Inflammatory macrophage treated with lipopolysaccharide for 1 hour (primary cell): ENCODE measurements around the gene POLR1D.
A peak's percentile ranks its signal among the peaks of the same experiment; 100 is the strongest.
"Not testable (repeated sequence)": the region's sequence is repeated elsewhere in the genome, so short reads cannot be mapped to it uniquely, and the experiment has no call there.

Experiments used
- DNase-seq, 2 donors: peaks; one replicate each; pipeline ENCODE4 v3.0.0-alpha.2; 2020 to 2022

POLR1D gene

DNA sequence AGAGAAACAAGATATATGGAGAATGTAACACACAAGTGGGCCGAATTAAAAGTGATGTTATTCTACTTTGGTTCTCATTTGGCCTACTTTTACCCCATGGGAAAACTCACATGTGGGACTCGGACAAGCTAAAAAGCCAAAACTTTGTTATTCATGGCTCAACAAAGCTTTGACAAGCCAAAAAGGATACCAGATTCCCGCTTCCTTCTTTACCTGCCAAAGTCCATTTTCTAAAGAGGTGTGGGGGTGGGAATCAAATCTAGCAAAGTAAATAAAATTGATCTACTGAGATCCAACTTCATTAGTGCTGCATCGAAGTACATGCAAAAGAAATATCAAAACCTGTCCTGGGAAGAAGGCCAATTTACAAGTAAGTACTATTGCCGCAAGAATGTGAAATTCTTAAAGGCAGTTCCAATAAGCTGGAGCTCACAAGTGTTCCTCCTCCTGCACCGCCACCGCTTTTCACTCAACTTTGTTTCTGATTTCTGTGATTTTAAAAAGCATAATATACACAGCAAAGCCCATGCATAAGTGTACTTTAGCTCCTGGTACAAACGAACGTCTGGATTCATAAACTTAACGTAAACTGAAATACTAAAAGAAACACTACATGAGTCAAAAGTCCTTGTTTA is 2.5 kb upstream of the POLR1D start:
- no peak for DNase-seq

DNA sequence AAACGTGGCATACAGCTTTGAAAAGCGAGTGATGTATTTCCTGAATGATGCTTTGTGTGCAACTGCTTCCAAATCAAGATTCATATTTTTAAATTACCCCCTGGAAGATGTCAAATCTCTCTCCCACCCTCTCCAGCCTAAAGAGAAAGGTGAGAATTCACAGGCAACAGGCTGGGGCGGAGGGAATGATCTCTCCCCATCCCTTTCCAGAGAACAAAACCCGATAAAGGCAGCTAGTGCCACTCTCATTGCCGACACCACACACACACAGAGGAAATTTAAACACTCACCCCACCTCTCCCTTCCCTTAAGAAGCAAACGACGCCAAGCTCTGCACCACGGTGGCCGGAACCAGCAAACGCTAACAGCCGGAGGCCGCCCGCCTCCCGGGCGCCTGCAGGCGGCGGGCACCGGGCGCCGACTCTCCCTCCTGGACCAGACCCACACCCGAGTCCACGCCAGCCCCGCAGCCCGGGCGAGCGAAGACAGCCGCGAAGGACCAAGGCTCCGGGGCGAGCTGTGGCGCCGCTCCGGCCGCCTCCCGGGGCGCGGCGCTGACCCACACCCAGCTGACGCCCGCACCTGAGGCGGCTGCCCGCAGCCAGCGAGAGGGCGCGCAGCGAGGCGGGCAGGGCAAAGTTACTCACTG is 1.8 kb upstream of the POLR1D start:
- DNase-seq, result peak in 1 of 2 donors; percentile 45

DNA sequence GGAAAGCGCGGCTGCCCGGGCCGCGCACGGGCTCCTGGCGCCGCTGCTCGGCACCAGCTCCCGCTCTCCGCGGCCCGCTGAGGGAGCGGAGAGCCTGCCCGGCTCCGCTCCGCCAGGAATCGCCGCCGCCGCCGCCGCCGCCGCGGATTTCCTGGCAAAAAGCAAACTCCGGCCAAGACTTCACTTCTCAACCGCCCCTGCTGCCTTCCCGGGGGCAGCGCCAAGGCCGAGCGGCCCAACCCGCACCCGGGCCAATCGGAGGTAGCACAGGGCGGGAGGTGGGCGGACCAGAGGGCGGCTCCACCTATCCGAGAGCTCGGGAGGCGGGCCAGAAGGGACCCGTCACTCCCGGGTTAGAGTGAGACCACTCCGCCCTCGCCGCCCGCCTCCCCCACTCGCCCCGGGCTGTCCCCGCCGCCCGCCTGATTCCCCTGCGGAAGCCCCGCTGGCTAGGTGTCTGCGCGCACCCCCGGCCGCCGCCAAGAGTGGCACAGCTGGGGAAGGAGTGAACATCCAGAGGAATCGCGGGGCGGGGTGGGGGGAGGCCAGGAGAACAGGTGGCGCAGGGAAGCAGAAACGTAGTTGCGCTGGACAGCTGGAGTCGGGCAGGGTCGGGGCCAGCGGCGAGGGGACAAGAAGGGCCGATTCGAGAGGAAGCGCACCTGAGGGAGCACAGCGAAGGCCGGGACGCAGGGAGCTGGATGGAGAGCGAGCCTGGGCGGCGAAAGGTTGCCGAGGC is 1.1 kb upstream of the POLR1D start, which contains the start of gene LNX2:
Gene LNX2, minus strand, starts transcription at position 153 of the 739 bp plus-strand sequence. CDS start 38,826 bp downstream, outside the sequence.
- peak; percentile 97 for DNase-seq

DNA sequence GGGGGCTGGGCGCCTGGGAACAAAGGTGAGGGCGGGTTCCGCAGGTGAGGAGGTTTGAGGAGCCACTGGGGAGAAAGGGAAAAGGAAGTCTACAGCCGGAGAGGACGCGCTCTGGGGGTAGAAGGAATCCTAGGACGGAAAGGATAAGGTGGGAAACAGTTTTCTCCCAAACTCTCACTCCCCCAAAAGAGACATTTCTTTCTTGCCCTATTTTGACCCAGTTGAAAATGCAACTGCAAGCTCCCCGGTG is 651 bp upstream of the POLR1D start:
- no peak for DNase-seq

DNA sequence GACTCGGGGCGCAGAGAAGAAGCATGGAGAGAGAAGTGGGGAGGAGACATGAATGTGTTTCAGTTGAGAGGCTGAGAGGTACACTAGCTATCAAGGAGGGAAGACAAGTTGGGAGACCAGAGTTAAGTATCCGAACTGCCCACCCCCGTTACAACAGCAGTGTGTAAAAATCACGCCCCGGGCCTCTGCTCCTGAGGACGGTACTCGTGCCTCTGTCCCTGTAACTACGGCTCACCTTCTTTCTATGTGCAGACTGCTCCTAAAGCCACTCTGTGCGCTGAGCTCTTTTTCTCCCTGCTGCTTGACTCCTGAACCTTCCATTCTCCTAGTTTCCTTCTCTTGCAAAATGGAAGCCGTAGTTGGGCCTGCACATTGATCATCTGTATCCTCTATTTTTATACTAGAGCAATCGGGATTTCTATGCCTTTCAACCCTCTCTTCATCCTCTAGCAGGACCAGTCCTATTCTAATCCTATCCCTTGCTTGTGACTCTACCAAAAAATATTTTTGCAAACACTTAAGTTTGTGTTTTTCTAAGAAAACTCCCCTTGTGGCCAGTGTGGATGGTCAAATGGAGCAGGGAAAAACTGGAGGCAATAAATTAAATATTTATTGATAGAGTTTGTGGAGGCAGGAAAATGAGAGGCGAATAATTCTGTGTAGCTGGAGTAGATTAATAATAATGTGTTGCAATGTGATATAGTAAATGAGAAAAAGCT is 569 bp downstream of the POLR1D start:
- DNase-seq, result no peak

DNA sequence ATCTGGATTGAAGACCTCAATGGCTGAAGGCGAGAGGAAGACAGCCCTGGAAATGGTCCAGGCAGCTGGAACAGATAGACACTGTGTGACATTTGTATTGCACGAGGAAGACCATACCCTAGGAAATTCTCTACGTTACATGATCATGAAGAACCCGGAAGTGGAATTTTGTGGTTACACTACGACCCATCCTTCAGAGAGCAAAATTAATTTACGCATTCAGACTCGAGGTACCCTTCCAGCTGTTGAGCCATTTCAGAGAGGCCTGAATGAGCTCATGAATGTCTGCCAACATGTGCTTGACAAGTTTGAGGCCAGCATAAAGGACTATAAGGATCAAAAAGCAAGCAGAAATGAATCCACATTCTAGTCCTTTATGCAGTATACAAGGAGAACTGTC is 1.2 kb downstream of the POLR1D start:
- no peak for DNase-seq

DNA sequence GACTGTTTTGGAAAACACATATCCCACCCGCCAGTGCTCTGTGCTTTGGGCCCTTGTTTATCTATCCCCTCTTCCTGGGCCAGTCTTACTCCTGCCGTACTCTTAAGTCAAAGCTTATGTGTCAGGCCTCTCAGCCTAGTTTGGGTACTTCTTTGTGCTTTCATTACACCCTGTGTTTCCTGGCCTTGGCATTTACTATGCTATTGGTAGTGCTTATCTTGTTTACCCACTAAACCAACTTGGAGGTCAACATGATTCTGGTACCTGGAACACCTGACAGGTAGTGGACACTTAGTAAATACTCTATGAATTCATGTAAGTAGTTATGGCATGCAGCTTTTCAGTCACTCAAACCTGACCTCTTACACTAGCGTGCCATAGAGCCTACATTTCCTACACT is 2.4 kb downstream of the POLR1D start:
- no peak for DNase-seq

DNA sequence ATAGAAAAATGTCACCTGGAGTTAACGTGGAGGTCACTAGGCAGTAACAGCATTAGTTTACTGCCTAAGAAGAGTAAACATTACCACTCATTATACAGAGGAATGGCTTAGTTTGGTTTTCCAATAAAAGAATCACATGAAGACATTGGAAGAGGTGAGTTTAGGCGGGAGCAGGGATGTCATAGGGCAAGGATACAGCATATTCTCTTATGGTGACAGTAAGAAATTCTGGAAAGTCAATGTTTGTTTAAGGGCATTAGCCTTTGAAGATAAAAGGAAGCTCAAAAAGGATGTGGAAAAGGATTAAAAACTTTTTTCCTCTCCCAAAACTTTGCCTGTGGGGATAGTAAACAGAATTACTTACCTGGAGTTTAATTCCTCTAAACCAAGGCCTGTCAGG is 4.1 kb downstream of the POLR1D start:
- no peak for DNase-seq

DNA sequence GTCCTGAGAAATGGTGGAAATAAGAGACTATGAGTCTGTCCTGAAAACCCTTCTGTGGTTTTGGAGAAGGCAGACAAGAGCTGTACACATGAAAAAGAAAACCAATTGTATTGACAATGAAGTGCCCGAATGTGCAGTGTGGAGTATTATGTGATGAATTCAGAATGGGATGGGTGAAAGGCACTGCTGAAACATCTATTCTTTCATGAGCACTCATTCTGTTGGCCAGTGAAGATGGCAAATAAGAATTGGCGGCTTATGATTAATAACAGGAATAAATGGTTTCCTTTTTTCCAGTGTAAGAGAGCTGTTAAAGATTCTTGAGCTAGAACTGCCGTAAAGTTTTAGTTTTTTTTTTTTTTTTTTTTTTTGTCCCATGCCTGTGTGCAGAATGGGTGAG is 5.7 kb downstream of the POLR1D start:
- no peak for DNase-seq

DNA sequence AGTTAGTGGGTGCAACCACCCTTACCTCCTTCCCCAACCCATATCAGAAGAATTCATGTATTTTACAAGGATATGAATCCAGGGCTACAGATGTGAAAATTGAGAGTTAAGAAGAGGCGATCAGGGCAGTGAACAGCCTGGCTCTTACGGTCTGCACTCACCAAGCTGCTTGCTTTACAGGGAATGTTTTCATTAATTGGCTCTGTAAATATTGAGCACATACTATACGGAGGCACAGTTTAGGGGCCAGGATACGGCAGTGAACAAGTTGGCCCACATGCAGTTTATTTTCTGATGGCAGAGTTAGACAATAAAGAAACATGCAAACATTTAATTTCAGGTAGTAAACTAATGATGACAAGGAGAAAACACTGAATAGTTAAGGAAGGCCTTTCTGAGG is 6.4 kb downstream of the POLR1D start:
- DNase-seq, result no peak

DNA sequence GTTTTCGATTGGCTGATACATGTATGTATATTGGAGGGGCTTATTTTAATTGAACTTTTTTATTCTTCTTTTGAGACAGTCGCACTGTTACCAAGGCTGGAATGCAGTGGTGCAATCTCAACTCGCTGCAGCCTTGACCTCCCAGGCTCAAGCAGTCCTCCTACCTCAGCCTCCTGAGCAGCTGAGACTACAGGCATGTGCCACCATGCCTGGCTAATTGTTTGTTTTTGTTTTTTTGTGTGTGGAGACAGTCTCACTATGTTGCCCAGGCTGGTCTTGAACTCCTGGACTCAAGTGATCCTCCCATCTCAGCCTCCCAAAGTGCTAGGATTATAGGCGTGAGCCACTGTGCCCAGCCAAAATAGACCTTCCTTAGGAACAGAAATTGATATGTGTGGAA is 7.1 kb downstream of the POLR1D start:
- not testable (repeated sequence) for DNase-seq

DNA sequence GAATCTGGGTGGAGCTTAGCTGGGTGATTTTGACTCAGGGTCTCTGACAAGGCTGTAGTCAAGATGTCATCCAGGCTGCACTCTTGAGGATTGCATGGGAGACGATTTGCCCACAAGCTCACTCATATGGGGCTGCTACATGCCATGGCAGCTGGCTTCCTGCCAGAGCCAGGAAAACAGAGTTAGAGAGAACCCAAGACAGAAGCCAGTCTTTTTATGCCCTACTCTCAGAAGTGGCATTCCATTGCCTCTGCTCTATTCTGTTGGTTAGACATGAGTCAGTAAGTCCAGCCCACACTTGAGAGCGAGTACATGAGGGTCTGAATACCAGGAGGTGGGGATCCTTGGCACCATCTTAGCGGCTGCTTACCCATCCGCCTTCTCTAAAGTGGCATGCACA is 9.5 kb downstream of the POLR1D start:
- no peak for DNase-seq

DNA sequence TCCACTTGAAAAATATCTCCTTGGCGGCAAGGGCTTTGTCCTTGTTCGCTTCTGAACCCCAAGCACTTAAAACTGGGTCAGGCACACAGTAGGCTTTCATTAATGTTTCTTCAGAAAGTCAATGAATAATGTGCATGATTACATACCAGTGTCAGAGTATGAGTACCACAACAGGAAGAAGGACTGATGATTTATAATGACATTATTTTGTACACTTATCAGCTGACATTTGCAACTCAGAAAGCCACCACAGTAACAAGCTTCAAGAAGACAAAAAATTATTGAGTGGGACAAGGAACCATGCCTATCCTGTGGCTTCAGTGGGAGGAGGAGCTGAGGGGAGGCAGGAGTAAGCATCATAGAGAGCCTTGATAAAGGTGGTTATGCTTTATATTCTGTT is 10.0 kb downstream of the POLR1D start:
- no peak for DNase-seq

DNA sequence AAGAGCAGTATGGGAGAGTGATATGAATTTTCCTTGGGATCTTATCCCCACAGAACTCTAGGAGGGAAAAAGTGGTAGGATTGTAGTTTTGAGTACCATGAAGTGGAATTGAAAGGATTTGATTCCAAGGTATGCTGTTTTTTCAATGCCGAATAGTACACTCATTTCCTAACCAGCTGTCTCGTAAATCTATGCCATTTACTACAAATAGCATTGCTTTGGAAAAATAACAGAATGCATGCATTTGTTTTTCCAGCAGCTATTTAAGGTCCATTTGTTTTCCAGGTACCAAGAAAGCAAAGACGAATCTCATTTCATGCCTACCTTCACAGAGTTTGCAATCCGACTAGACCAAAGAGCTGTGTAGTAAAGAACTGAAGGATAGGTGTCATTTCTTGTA is 10.5 kb downstream of the POLR1D start:
- no peak for DNase-seq

DNA sequence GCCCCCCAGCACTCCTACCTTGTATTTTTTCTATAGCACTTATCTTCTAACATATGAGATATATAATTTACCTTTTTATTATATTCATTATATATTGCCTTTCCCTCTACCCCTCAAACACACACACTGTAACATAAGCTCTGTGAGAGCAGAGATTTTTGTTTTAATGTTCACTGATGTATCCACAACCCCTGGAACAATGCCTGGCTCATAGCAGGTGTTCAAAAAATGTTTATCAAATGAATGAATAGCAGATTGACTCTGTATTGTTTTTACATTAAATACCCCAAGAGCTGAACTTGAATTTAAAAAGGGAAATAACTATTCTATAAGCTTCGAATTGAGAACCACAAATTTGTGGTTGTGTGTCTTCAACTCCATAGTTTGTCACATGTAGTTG is 11.0 kb downstream of the POLR1D start:
- no peak for DNase-seq

DNA sequence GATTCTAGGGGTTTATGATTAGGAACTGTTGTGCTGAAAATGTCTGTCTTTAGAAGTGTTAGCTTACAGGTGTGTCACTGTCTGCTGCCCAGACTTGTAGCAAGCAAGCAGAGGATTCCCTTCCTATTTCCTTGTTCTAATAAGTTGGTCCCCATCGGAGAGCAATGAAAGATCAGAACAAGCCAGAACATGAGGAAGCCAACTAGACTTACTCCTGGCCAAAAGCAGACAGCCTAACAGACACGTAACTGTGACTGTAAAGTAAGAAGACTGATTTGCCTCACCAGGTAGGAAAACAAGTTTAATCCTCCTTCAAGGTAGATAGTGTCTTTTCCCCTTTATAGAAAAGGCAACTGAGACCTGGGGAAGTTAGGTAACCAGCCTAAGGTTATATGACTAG is 12.5 kb downstream of the POLR1D start:
- DNase-seq, result no peak

DNA sequence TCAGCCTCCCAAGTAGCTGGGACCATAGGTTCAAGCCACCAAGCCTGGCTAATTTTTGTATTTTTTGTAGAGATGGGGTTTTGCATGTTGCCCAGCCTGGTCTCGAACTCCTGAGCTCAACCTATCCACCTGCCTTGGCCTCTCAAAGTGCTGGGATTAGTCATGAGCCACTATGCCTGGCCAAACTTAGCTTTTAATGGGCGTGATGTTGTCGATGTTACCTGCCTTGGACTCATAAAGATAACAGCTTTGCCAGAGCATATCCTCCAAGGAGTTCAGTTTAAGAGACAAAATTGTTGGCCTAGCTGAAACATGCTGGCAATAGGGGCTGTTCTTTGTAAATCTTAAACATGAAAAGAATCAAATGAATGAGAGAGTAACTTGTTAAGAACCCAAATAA is 13.1 kb downstream of the POLR1D start:
- DNase-seq, result no peak

DNA sequence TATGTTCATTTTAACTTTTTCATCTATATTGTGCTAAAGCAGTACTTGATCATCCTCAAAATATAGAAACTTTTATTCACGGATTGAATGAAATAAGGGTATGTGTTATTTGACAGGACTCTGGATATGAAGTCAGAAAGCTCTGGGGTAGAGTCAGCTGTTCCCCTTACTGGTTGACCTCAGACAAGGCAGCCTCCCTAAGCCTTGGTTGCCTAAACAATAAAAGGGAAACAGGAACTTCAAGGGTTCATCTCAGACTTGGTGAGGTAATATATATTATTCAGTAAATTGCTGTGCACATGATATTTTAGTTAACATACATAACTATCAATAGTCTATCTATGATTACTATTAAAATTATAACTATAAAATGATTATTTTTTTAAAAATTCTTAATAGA is 13.6 kb downstream of the POLR1D start:
- DNase-seq, result peak; percentile 80

DNA sequence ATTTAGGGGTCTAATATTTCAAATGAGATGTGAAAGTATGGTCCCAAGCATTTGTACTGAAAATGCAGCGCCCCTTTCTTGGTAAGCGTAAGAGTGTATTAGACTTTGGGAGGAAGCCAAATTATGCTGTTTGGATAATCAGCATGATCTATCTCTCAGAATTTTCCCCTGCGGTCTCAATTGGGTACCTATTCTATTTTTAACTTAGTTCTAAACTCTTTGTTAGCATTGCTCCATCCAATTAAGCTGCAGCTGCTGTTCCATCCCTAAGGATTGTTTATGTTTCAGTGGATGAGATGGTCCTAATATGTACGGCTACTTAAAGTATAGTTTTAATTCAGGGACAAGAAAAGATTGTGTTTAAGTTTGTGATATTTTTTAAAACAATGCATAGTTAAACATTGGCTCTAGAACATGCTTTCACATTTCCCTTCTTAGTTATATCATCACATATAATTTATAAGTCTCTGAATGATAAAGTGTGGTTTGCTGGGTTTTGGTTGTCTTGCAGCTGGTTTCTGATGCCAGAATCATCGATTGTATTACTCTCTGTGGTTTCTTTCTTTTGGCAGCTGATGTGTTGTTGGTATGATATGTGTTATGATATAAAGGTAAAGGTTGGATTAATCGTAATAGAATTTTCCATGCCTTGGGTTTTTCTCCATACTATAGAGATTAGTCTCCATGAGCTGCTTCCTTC is 15.0 kb downstream of the POLR1D start:
- DNase-seq, result no peak

DNA sequence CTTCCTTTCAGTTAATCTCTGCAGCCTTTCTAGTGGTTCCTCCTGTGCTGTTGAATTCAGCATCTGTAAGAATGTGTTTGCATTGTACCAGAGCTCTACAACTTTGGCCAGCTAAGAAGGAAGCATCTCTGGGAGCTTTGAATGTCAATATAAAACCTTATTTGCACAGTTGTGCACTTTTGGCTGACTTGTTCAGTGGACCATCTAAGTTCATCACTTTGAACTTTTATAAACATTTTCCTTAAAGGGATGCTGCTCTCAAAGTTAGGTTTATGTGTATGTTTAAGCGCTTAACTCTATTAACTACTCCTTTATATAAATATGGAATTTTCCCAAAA is 15.6 kb downstream of the POLR1D start:
- DNase-seq, result no peak

DNA sequence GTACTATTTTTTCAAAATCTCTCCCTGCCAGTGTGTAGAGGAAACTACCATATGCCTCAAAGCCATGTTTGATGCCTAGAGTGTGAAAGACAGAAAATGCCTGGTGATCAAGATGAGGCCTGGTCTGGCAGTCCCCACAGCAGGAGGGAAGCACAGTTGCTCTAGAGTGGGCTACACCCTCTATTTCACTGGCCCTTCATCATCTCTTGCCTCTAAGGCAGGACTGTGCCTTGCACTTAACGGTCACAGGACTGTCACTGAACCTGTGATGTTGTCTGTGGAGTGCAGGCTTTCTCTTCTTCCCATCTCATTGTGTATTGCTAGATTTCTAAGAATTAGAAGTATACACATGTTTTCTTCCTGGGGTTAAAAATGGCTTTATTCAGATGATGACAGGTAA is 16.3 kb downstream of the POLR1D start:
- DNase-seq, result no peak

DNA sequence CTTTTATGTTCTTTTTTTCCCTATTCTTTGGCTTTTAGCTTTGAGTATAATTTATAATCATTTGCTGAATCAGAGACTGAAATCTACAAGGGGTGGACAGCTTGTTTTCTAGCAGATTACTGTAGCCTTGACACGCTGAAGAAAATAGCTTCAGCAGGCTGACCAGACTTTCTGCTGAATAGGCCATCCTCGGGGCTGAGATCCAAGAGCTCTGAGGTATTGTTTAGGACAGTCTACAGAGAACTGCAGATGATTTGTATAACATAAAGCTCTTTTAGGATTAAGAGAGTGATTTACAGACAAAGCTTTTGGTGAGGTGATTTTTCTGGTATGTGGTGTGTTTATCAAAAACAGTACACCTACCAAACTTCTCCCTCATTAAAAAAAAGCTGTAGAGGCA is 16.8 kb downstream of the POLR1D start:
- no peak for DNase-seq

DNA sequence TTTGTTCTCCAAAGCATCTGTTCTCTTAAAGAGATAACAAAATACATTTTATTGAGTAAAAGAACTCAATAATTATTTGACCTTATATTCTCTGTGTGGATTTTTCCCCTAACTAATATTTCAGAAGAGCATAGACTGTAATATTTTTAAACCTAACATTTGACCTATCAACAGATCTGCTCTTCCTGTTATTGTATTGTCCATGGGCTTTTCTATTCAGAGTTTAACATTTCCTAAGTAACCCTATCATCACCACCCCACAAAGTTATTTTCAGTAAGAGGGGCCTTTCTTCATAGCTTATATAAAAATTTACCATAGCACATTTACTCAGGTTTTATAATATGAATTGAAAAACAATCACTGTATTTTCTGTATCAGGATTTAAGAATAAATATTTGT is 17.5 kb downstream of the POLR1D start:
- DNase-seq, result no peak
